ENCODE measurements around the gene HDAC10. TPM values are rescaled to one million over a fixed set of nuclear protein-coding genes. Genes with fewer than 3 reads are reported as not detected.
A peak's percentile ranks its signal among the peaks of the same experiment; 100 is the strongest.

HDAC10 gene
- total RNA-seq, 2 donors from 2014 or later = 57.2 to 62.8 TPM

DNA sequence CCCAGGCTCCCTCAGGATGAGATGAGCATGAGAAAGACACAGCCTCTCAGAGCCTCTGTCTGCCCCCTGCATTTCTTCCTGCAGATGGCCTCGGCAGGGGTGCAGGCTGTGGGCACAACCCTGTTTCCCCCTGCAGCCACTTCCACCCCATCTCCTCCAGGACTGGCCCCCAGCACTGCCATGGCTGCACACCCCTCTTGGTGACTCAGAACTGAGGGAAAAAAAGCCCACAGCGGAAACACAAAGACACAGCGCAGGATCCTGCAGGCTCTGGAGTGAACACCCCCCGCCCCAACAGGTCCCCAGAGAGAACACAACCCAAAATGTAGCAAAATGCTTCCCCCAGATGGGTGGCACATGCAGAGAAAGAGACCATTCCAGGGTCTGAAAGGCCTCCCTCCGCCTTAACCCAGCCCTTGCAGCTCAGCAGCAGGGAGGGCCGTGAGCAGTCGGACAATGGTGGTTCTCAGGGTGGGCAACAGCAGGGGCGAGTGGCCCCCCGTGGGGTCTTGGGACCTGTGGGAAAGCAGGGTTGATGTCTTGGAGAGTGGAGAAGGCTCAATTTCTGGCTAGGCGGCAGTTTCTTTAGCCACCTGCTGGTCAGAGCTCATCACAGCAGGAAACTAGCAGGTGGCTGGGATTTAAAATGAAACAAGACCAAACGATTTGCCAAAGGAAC lies 14.2 kb downstream of the HDAC10 start:
- Mint-ChIP-seq H3K36me3 (ENCODE audit: low read depth) (peaks cover 42% of the 10 kb centered on the region), H3K4me1 (peaks cover 4% of the 10 kb centered on the region), H3K27ac (no peak overlapping the region), H3K4me3 (no peak overlapping the region), H3K9me3 (peaks cover 8% of the 10 kb centered on the region), H3K27me3 (ENCODE audit: insufficient read depth) (no peaks in the 10 kb centered on the region)
- H3K27me3 ChIP-seq (ENCODE audit: control insufficient read depth, insufficient read depth, low read length, poor library complexity, severe bottlenecking) = no peaks in the 10 kb centered on the region
- TF ChIP-seq, protein P1, sequence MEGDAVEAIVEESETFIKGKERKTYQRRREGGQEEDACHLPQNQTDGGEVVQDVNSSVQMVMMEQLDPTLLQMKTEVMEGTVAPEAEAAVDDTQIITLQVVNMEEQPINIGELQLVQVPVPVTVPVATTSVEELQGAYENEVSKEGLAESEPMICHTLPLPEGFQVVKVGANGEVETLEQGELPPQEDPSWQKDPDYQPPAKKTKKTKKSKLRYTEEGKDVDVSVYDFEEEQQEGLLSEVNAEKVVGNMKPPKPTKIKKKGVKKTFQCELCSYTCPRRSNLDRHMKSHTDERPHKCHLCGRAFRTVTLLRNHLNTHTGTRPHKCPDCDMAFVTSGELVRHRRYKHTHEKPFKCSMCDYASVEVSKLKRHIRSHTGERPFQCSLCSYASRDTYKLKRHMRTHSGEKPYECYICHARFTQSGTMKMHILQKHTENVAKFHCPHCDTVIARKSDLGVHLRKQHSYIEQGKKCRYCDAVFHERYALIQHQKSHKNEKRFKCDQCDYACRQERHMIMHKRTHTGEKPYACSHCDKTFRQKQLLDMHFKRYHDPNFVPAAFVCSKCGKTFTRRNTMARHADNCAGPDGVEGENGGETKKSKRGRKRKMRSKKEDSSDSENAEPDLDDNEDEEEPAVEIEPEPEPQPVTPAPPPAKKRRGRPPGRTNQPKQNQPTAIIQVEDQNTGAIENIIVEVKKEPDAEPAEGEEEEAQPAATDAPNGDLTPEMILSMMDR (conservative IDR thresholded peaks at IDR 0.05) = peak; percentile 76
- H3K4me3 ChIP-seq (ENCODE audit: low read length) = no peak overlapping the region
- no peaks in the 10 kb centered on the region for H3K36me3 ChIP-seq (ENCODE audit: control insufficient read depth, insufficient read depth, low read length)
- no peaks in the 10 kb centered on the region for H3K4me1 ChIP-seq (ENCODE audit: control insufficient read depth, insufficient read depth, low read length)
- WGBS, 2 experiments (ENCODE audit: insufficient coverage in 1 of 2, insufficient read length in 1 of 2) = 55 to 76% methylated on average over 3 to 11 of the region's 11 CpGs
- no peaks in the 10 kb centered on the region for H3K9me3 ChIP-seq (ENCODE audit: control insufficient read depth, low read length)
- no peak overlapping the region for H3K9ac ChIP-seq (ENCODE audit: extremely low read depth, low read length, poor library complexity, severe bottlenecking)
- DNase-seq = peak; percentile 74
- H3K27ac ChIP-seq (ENCODE audit: low read depth, low read length) = no peak overlapping the region

GRCh38 chr22:50233223-50233622 lies 17.8 kb downstream of the HDAC10 start:
- H3K9ac ChIP-seq (ENCODE audit: extremely low read depth, low read length, poor library complexity, severe bottlenecking) = no peak overlapping the region
- Mint-ChIP-seq H3K9me3 (peaks cover 8% of the 10 kb centered on the region), H3K36me3 (ENCODE audit: low read depth) (peaks cover 49% of the 10 kb centered on the region), H3K27ac (no peak overlapping the region), H3K4me3 (no peak overlapping the region), H3K27me3 (ENCODE audit: insufficient read depth) (no peaks in the 10 kb centered on the region), H3K4me1 (no peaks in the 10 kb centered on the region)
- no peaks in the 10 kb centered on the region for H3K27me3 ChIP-seq (ENCODE audit: control insufficient read depth, insufficient read depth, low read length, poor library complexity, severe bottlenecking)
- H3K9me3 ChIP-seq (ENCODE audit: control insufficient read depth, low read length) = no peaks in the 10 kb centered on the region
- DNase-seq = no peak
- whole genome bisulfite sequencing, 2 experiments (ENCODE audit: insufficient coverage in 1 of 2, insufficient read length in 1 of 2) = 92 to 95% methylated on average over 16 to 18 of the region's 18 CpGs
- H3K36me3 ChIP-seq (ENCODE audit: control insufficient read depth, insufficient read depth, low read length) = no peaks in the 10 kb centered on the region
- H3K4me1 ChIP-seq (ENCODE audit: control insufficient read depth, insufficient read depth, low read length) = no peaks in the 10 kb centered on the region
- H3K27ac ChIP-seq (ENCODE audit: low read depth, low read length) = no peak overlapping the region
- no peak overlapping the region for H3K4me3 ChIP-seq (ENCODE audit: low read length)
- TF ChIP-seq, protein P1 (conservative IDR thresholded peaks at IDR 0.05) = no peak

GRCh38 chr22:50232481-50233151 lies 18.4 kb downstream of the HDAC10 start:
- no peak overlapping the region for H3K4me3 Mint-ChIP-seq
- Histone ChIP-seq H3K9ac (ENCODE audit: extremely low read depth, low read length, poor library complexity, severe bottlenecking) (no peak overlapping the region), H3K4me1 (ENCODE audit: control insufficient read depth, insufficient read depth, low read length) (no peaks in the 10 kb centered on the region), H3K27ac (ENCODE audit: low read depth, low read length) (no peak overlapping the region), H3K36me3 (ENCODE audit: control insufficient read depth, insufficient read depth, low read length) (no peaks in the 10 kb centered on the region), H3K27me3 (ENCODE audit: control insufficient read depth, insufficient read depth, low read length, poor library complexity, severe bottlenecking) (no peaks in the 10 kb centered on the region), H3K4me3 (ENCODE audit: low read length) (no peak overlapping the region), H3K9me3 (ENCODE audit: control insufficient read depth, low read length) (no peaks in the 10 kb centered on the region)
- peaks cover 8% of the 10 kb centered on the region for H3K9me3 Mint-ChIP-seq
- no peaks in the 10 kb centered on the region for H3K27me3 Mint-ChIP-seq (ENCODE audit: insufficient read depth)
- no peak overlapping the region for H3K27ac Mint-ChIP-seq
- H3K4me1 Mint-ChIP-seq = no peaks in the 10 kb centered on the region
- 94 to 95% methylated on average over 20 of the region's 20 CpGs for WGBS, 2 experiments (ENCODE audit: insufficient coverage in 1 of 2, insufficient read length in 1 of 2)
- TF ChIP-seq, protein P1 (conservative IDR thresholded peaks at IDR 0.05) = no peak
- H3K36me3 Mint-ChIP-seq (ENCODE audit: low read depth) = peaks cover 46% of the 10 kb centered on the region
- DNase-seq = no peak
